GM18511 (cell line): ENCODE data around the gene ABI3BP.

Source experiments
- ATAC-seq: cut with Tn5 transposase; IDR thresholded peaks from one replicate; pipeline ENCODE4 v1.9.1; 2021; ENCODE audit warnings: mild to moderate bottlenecking, moderate library complexity; ENCODE audit not compliant: unreplicated experiment

The ABI3BP gene

DNA sequence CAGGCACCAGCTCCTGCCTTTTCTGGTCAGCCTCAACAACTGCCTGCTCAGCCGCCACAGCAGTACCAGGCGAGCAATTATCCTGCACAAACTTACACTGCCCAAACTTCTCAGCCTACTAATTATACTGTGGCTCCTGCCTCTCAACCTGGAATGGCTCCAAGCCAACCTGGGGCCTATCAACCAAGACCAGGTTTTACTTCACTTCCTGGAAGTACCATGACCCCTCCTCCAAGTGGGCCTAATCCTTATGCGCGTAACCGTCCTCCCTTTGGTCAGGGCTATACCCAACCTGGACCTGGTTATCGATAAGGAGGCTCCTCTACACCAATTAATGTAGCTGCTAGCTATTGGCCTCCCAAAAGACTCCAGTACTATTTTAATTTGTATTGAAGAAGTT, 245.0 kb downstream of the ABI3BP start:
- no peak for ATAC-seq

DNA sequence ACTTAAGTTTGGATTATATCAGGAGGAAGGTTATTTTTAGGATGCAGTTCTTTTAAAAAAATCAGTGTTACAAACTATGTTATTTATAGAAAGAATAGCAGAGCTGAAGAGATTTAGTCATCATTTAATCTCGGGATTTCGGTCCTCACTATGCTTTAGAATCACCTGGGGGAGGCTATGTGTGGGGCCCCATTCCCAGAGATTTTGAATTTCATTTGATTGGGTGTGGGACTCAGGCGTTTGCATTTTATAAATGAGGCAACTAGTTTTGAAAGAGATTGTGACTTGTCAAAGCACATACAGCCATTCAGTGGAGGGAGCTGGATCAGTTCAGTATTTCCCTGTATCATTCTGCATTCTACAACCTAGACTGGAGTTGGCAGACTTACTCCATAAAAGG, 247.1 kb downstream of the ABI3BP start:
- no peak for ATAC-seq

- ATAC-seq: no peak
These were observed 247.6 kb downstream of the ABI3BP start for GRCh38 chr3:100745617-100746016.

DNA sequence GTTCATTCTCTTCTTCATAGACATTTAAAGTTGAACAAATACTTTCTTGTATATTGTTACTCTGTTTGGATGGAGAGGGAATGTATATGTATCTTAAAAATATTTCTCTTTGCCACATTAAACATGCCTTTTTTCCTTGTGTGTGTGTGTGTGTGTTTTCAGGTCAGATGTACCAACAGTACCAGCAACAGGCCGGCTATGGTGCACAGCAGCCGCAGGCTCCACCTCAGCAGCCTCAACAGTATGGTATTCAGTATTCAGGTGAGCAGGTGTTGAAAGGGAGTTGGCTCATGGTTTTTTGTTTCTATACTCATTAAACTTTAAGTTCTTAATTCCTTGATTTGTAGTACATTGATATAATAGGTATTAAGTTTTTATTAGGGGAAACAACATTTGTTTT, 248.6 kb downstream of the ABI3BP start:
- ATAC-seq: no peak

DNA sequence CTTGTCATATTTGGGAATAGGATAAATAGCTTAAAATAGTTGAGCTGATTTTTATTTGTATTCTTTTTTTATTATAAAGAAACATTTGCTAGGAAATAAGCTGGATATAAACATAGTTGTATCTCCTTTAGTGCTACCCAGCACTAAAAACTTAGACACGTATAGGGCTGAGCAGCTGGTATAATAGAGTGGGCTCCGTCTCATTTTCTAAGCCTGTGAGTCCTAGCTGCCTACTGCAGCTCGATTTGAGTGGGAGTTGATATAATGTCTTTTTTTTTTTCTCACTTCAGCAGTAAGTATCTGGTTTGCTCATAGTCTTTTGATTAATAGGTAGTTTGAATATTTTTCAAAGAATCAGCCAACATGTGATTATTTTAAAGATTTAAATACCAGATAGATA, 249.7 kb downstream of the ABI3BP start:
- ATAC-seq: no peak

DNA sequence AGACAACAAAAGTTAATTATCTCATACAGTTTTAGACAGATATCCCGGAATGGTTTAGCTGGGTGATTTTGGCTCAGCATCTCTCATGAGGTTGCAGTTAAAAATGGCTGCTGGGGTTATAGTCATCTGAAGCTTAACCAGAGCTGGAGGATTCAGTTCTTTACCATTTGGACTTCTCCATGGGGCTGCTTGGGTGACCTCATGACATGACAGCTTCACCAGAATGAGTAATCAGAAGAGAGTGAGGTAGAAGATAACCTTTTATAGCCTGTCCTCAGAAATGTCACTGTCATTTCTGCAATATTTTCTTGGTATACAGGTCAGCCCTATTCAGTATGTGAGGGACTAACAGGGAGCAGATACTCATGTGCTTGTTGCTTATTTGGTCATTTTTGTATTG, 253.0 kb downstream of the ABI3BP start:
- ATAC-seq: no peak

DNA sequence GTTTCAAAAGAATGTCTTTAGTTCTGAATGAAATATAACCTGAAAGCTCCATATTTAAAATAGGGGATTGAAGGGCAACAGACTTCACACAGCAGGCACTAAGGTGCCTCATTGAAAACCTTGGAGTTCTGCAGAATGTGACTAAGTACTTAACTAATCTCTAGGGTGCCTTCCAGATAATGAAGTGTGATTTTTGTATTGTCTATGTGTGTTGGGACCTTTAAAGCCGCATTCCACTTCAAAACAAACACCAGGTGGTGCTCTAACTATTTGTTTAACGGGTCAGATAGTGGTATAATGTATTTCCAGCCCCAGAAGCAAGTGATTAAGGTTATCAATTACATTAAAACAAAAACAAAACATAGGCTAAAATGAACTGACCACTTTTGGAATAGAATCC, 255.9 kb downstream of the ABI3BP start:
- ATAC-seq: no peak

DNA sequence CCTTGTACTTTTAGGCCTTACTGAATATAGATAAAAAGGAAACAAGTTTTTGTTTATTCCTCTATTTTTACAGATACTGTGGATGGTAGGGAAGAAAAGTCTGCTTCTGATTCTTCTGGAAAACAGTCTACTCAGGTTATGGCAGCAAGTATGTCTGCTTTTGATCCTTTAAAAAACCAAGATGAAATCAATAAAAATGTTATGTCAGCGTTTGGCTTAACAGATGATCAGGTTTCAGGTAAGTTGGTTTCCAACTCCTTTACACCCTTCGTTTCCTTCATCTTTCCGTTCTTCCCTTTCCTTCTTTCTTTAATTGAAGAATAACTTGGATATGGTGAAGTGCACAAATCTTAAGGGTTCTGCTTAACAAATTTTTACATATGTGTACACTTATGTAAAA, 260.8 kb downstream of the ABI3BP start:
- ATAC-seq: no peak

DNA sequence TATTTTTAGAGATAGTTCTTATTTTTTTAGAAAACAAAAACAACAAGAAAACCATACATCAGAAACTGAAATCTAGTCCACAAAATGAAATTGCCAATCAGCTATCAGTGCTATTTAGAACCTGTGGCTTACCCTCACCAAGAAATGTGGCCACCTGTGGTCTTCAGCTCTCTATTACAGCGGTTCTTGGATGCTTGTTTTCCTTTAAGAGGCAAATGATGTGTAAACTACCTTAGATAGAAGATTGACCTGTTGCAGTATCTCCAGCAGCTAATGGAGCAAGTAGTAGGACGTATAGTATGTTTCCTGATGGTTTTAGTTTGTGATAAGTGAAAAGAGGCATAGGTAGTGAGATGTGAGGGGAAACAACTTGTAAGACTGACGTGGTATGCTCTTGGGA, 262.7 kb downstream of the ABI3BP start:
- ATAC-seq: peak; percentile 51

GRCh38 chr3:100726706-100727105, 266.5 kb downstream of the ABI3BP start:
- no peak for ATAC-seq

DNA sequence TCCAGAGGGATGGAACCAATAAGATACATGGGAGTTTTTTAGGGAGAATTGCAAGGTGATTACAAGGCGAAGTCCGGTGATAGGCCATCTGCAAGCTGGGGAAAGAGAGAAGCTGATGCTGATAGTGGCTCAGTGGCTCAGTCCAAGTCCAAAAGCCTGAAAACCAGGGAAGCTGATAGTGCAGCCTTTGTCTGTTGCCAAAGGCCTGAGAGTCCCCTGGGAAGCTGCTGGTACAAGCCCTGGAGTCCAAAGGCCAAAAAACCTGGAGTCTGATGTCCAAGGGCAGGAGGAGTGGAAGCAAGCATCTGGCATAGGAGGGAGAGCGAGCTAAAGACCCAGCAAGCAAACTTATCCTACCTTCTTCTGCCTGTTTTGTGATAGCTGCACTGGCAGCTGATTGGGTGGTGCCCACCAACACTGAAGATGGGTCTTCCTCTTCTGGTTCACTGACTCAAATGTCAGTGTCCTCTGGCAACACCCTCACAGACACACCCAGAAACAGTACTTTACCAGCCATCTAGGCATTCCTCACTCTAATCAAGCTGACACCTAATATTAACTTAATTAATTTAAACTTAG, 267.2 kb downstream of the ABI3BP start:
- ATAC-seq: no peak

DNA sequence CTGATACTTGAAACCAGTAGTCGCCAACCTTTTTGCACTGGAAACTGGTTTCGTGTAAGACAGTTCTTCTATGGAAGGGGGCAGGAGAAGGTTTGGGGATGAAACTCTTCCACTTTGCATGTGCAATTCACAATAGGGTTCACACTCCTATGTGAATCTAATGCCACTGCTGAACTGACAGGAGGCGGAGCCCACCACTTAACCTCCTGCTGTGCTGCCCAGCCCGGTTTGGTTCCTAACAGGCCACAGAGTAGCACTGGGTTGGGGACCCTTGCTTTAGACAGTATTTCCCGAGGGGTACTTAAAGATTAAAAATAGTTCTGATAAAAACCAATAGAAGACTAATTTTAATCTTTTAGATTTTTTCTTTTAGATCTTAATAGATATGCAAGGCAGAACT, 272.8 kb downstream of the ABI3BP start:
- ATAC-seq: no peak

DNA sequence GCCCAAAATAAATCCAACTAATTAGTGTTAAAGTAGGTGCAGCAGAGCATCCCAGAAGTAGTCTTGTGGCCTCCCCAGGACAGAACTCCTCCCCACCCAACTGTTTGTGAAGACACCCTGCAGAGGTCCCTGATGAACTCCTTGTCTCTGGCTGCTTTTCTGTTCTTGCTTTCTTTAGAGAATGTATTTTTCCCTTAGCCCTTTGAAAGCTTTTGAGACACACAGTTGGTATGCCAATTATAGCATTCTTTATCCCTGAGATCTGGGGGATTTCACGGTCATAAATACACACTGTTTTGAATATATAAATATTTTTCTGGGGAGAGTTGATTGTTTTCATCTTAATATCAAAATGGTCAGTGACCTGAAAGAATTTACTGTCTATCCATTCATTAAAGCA, 274.1 kb downstream of the ABI3BP start:
- ATAC-seq: no peak

DNA sequence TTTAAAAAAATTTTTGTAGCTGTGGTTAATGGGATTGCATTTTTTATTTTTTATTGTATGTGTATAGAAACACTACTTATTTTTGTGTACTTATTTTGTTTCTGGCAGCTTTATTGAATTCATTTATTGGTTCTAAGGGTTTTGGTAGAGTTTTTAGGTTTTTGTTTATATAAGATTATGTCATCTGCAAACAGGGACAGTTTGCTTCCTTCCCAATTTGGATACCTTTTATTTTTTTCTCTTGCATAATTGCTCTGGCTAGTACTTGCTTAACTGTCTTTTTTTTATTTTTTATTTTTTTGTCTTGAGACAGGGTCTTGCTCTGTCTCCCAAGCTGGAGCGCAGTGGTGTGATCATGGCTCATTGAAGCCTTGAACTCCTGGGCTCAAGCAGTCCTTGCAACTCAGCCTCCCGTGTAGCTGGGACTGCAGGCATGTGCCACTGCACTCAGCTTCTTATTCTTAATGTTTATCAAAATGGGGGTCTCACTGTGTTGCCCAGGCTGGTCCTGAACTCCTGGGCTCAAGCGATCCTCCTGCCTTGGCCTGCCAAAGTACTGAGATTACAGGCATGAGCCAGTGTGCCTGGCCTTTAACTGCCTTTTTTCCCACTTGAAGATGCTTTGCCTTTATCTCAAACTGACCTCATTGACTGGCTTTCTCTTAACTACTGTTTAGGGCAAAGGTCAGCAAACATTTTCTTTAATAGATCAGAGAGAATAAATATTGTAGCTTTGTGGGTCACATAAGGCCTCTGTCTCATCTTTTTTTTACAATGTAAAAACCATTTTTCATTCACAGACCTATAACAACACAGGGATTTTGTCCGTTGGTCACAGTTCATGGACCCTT, 275.4 kb downstream of the ABI3BP start:
- no peak for ATAC-seq

DNA sequence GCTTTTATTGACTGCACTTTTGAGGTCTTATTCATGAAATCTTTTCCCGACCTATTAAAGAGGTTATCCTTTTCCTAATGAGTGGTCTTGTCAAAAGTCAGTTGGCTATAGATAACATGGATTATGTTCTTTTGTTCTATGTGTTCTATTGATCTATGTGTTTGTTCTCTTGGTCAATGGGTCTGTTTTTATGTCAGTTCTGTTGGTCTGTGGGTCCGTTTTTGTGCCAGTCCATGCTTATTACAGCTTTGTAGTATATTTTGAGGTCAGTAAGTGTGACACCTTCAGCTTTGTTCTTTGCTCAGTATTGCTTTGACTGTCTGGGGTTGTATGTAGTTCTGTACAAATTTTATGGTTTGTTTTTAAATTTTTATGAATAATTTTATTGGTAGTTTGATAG, 276.2 kb downstream of the ABI3BP start:
- ATAC-seq: no peak

DNA sequence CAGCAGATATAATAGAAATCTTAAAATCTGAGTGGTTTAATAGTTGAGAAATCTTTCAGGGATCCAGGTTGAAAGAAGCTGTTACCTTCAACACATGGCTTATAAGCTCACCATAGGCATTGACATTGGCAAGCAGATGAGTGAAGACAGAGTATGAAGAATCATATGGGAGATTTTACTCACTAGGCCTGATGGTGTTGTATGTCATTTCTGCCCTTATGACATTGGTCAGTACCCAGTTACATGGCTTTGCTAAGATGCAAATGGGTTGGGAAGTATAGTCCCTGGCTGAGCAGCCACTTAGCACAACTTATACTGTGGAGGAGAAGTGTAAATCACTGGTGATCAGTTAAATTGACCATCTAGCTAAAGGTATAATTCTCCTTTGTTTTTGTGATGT, 278.0 kb downstream of the ABI3BP start:
- ATAC-seq: no peak

DNA sequence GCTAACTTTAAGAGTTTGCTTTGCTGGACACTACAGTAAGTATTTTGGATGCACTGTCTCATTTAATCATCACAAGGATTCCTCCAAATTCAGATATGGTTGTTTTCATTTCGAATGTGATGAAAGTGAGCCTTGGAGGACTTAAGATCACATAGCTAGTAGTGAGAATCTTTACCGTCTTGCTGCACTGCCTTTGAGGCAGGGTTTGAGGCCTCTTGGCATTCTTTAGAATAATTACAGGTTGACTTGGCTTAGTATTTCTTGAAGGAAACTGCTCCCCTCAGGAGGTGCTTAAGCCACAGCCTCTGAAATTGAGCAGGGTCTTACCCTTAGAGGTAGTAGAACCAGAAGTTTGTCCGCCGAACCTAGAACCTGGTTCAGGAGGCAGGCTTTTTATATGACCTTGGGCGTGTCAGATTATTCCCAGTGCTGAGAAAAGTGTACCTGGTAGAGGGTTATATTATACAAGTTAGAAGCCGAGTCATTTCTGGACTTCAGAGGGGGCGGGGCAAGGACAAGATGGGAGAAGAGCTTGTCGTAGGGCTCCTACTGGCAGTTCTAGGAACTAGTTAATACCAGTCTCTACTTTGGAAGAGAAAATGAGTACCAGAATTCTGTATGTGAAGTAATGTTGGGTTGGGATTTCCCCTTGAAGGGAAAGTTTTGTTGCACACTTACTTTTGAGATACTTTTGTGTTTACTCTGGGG, 282.8 kb downstream of the ABI3BP start:
- ATAC-seq: peak; percentile 50

DNA sequence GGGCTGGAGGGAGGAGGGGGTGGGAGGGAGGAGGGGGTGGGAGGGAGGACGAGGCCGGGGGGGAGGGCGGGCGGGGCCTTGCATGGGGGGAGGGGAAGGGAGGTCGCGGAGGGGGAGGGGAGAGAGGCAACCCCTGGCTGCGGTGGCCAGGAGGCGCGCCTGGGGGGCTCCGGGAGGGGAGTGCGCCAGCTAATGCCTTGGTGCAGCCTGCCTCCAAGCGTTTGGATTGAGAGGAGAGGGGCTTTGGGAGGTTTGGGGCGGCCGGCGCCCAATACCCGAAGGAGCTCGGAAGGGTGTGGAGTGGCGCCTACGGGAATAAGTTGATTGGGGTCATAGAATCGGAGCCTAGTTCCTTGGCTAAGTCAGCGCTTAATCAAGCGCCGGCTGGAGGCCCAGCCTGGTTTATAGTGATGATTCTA, 283.4 kb downstream of the ABI3BP start:
- ATAC-seq: no peak

DNA sequence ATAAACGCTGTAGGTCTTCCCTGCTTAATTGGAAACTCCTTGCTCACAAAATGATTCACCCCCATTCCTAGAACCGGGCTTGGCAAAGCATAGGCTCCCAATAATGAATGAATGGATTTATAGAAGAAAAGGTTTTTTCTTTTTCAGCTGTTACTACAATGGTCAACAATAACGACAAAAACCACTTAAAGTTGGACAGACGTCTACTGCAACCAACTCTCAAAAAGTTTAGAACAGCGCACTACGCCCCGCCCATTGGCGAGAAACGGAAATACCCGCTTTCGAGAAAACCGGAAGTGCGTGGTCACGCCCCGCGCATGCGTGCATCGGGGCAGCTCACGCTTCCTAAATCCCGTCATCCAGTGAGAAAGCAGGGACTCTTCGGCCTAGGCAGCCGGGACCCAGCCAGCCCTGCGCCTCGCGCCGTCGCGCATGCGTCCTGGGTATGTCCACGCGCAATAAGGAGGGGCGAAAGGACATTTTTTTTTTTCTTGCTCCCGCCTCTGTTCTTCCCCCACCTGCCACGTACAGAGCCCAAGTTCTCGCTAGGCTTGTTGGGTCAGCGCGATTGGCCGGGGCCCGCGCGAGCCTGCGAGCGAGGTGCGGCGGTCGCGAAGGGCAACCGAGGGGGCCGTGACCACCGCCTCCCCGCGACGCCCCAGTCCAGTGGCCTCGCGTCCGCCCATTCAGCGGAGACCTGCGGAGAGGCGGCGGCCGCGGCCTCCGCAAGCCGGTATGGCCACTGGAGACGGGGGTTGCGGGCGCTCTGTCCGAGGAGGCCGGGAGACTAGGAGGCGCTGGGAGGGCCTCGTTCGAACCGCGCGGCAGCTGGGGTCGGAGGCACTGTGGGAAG, 284.0 kb downstream of the ABI3BP start, which contains the start of gene TFG:
Gene TFG, plus strand, starts transcription at position 506 of the 853 bp plus-strand sequence. CDS start 4,192 bp downstream, outside the sequence.
- ATAC-seq: peak; percentile 92

- no peak for ATAC-seq
These were observed 284.6 kb downstream of the ABI3BP start for GRCh38 chr3:100708644-100708988.

GRCh38 chr3:100706365-100706764, 286.9 kb downstream of the ABI3BP start:
- no peak for ATAC-seq
